Smooth muscle cell of the umbilical artery (primary cell): ENCODE measurements around the gene TRA2A. TPM values are rescaled to one million over a fixed set of nuclear protein-coding genes. Genes with fewer than 3 reads are reported as not detected.

ENCODE experiments used
- total RNA-seq: library from RNA; depleted of rRNA; stranded (reverse); fragments of >200 nt; gene quantifications from 2 replicates; pipeline ENCODE4 v1.2.3, GENCODE V29; 2014

TRA2A gene
- 28.1 and 29.1 TPM in 2 replicates for total RNA-seq

DNA sequence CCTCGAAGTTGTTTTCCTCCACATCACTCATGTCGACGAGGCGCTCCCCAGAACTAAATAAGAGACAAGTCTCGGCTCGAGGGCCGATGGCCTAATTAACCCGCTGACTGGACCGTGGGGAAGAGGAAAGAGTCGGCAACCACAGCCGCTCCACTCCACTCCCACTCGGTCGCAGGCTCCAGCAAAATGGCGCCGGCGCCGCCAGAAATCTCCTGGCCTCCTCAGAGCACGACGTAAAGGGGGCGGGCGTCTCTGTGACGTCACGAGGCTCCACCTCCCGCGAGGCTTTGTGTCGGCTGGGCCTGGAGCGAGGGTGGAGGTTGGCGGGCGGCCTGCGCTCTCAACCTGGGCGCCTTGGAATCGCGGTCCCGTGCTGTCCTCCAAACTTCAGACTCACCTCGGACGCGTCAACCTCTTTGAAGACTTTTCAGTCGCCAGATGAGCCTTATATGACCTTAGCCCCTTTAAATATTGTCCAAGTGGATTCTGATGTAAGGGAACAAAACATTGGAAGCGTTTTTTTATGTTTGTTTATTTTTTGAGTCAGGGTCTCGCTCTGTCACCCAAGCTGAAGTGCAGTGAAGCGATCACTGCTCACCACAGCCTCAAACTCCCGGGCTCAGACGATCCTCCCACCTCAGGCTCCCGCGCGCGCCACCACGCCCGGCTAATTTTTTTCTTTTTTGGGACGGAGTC is at the start of gene TRA2A:
Gene TRA2A (minus strand): TSS at position 188 of the 696 bp plus-strand sequence. CDS start 157 bp downstream, at position 31.

DNA sequence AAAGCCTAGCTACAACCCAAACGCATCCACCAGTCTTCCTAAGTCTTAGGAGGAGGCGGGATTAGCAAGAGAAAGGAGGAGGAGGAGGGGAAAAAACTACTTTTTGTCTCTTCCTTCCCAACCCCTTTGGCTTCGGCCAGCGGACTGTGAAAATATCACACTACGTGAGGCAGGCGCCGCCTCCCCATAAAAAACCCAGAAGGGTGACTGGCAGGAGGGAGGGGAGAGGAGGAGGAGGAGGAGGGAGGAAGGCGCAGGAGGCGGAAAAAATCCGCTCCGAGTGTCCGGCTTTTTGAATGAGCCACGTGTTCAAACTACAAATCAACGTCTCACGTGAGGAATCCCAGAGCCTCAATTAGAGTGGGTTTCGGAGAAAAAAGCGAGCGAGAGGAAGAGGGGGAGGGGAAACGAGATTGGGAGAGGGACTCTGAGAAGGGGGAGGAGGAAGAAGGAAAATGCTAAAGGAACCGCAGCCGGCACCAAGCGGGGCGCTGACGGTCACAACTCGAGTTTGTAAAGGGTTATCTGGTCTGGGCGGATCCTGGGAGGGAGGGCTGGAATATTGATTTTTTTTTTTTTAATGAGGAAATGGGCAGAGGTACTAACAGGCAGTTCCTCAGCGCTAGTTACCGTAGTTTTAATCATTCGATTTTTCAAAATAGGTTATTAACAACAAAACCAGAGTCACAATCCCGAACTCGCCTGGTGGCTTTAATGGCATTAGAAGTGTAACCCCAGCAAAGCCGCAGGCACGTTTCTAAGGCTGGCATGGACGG is 61.3 kb downstream of the TRA2A start, which contains the start of gene IGF2BP3:
Gene IGF2BP3 (minus strand): TSS at position 162 of the 776 bp plus-strand sequence. CDS start 381 bp downstream, outside the sequence.

Other genes with a start within 250 kb of the TRA2A start
- gene MALSU1, start 232.6 kb downstream of the TRA2A start, total RNA-seq = 48.4 and 56.6 TPM in 2 replicates
- 17.2 and 53.6 TPM in 2 replicates for gene IGF2BP3, start 61.5 kb downstream of the TRA2A start, total RNA-seq
- 7.8 and 16.3 TPM in 2 replicates for gene CCDC126, start 65.4 kb upstream of the TRA2A start, total RNA-seq
- 1.2 and 2.0 TPM in 2 replicates for gene FAM221A, start 148.2 kb upstream of the TRA2A start, total RNA-seq
- not detected in 2 replicates for gene STK31, start 178.2 kb upstream of the TRA2A start, total RNA-seq